Effector memory CD4-positive, alpha-beta T cell (primary cell): ENCODE data around the gene TULP1.

Experiments
- DNase-seq, 3 donors: peaks; one replicate each; pipeline ENCODE4 v3.0.0-alpha.2; 2020
- H3K27ac ChIP-seq: 2 replicates; pipeline ENCODE4 v1.7.0; 2013; ENCODE audit warnings: mild to moderate bottlenecking, low read length, moderate library complexity; ENCODE audit not compliant: insufficient read depth, poor library complexity, severe bottlenecking
- H3K27me3 ChIP-seq: replicated peaks from 2 replicates; pipeline ENCODE4 v1.7.0; 2013; ENCODE audit warnings: mild to moderate bottlenecking, low read length; ENCODE audit not compliant: insufficient read depth, control insufficient read depth, poor library complexity, severe bottlenecking
- H3K36me3 ChIP-seq: 2 replicates; pipeline ENCODE4 v1.7.0; 2013; ENCODE audit warnings: mild to moderate bottlenecking, low read length, moderate library complexity; ENCODE audit not compliant: control insufficient read depth, insufficient read depth
- H3K4me1 ChIP-seq: 2 replicates; pipeline ENCODE4 v1.7.0; 2013; ENCODE audit warnings: low read length, mild to moderate bottlenecking; ENCODE audit not compliant: control insufficient read depth, insufficient read depth, poor library complexity, severe bottlenecking
- H3K4me3 ChIP-seq: 2 replicates; pipeline ENCODE4 v1.7.0; 2013; ENCODE audit warnings: low read length, low read depth, mild to moderate bottlenecking; ENCODE audit not compliant: insufficient read depth, poor library complexity, severe bottlenecking
- H3K9me3 ChIP-seq: 2 replicates; pipeline ENCODE4 v1.7.0; 2013; ENCODE audit warnings: mild to moderate bottlenecking, low read length, moderate library complexity; ENCODE audit not compliant: control insufficient read depth

TULP1 gene

DNA sequence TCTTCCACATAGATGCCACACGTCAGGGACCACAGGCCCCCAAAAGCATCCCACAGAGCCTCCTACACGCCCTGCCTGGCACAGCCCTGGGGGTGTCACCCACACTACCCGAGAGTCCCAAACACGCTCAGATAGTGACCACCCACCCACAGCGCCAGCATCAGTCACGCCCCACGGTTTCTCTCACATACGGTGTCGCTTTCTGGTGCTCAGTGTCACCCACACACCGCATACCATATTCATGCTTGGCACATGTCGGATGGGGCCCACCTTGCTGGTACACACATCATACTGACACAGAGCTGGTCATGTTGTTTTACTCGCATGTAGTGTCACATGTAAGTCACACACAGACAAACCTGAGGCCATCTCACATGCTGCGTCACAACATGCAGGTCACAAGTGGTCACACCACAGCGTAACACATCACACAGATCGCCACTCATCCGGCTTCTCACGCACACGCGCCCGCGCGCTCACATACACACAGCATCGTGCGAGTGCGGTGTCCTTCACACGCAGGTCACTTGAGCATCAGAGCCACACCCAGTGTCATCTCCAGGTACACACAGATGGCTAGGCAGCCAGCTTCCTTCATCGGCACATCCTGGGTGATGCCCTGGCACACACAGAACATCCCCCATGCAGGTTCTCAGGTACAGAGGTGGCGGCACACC lies 19.3 kb downstream of the TULP1 start:
- H3K27me3 ChIP-seq = no peaks in the 10 kb centered on the region
- no peak overlapping the region for H3K4me3 ChIP-seq
- no peak for DNase-seq
- H3K4me1 ChIP-seq = peaks cover 10% of the 10 kb centered on the region
- no peak overlapping the region for H3K27ac ChIP-seq
- H3K36me3 ChIP-seq = no peaks in the 10 kb centered on the region
- H3K9me3 ChIP-seq = no peaks in the 10 kb centered on the region

GRCh38 chr6:35492974-35493284 lies 19.8 kb downstream of the TULP1 start:
- Histone ChIP-seq H3K9me3 (no peaks in the 10 kb centered on the region), H3K36me3 (no peaks in the 10 kb centered on the region), H3K27ac (no peak overlapping the region), H3K4me1 (peaks cover 5% of the 10 kb centered on the region), H3K27me3 (no peaks in the 10 kb centered on the region), H3K4me3 (no peak overlapping the region)
- no peak for DNase-seq

DNA sequence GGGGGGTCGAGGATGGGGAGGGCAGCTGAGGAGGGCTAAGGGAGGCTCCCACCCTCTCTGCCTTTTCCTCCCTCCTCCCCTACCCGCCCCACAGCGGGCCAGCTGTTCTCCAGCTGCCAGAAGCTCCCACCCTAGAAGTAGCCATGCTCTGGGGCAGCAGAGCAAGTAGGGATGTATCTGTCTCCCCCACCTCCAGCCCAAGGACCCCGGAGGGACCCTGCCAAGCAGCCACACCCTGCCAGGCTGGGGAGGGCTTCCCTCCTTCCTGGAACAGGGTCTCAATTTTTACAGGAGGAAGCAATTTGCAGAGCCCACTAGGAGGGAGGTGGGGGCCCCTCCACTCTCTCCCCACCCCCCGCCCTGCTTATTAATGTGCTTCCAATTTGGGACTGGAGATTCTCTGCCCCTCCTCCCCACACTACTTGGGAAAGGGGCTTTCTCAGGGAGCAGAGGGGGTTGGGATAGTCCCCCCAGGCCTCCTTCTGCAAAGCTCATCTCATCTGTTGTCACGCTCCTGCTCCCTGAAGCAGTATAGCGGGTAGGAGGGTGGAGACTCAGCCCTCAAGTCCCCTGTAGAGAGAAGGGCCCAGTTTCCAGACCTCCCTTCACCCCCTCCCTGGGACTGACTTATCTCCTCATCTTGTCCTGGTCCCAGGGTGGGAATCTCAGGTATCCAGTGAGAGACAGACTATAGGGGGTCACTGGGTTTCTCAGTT lies 20.3 kb downstream of the TULP1 start:
- no peak for DNase-seq
- Histone ChIP-seq H3K27ac (no peak overlapping the region), H3K9me3 (no peaks in the 10 kb centered on the region), H3K4me3 (no peak overlapping the region), H3K27me3 (no peaks in the 10 kb centered on the region), H3K36me3 (no peaks in the 10 kb centered on the region), H3K4me1 (no peaks in the 10 kb centered on the region)

GRCh38 chr6:35491558-35492257 lies 21.0 kb downstream of the TULP1 start:
- Histone ChIP-seq H3K4me1 (no peaks in the 10 kb centered on the region), H3K27ac (no peak overlapping the region)
- no peak for DNase-seq

GRCh38 chr6:35490821-35491557 lies 21.7 kb downstream of the TULP1 start:
- no peaks in the 10 kb centered on the region for H3K4me1 ChIP-seq
- no peaks in the 10 kb centered on the region for H3K36me3 ChIP-seq
- H3K27ac ChIP-seq = no peak overlapping the region
- DNase-seq = no peak
- no peaks in the 10 kb centered on the region for H3K9me3 ChIP-seq
- no peak overlapping the region for H3K4me3 ChIP-seq
- H3K27me3 ChIP-seq = no peaks in the 10 kb centered on the region

More at GRCh38 chr6:35491558-35492257, 21.0 kb downstream of the TULP1 start:
- Histone ChIP-seq H3K9me3 (no peaks in the 10 kb centered on the region), H3K27me3 (no peaks in the 10 kb centered on the region), H3K36me3 (no peaks in the 10 kb centered on the region), H3K4me3 (no peak overlapping the region)

- Histone ChIP-seq H3K27ac (no peak overlapping the region), H3K27me3 (no peaks in the 10 kb centered on the region), H3K36me3 (no peaks in the 10 kb centered on the region), H3K4me1 (no peaks in the 10 kb centered on the region), H3K9me3 (no peaks in the 10 kb centered on the region), H3K4me3 (no peak overlapping the region)
- no peak for DNase-seq
Observed at GRCh38 chr6:35489995-35490791, 22.5 kb downstream of the TULP1 start.

- no peak overlapping the region for H3K27ac ChIP-seq
- H3K27me3 ChIP-seq = no peaks in the 10 kb centered on the region
- no peak for DNase-seq
- H3K4me1 ChIP-seq = no peaks in the 10 kb centered on the region
- H3K36me3 ChIP-seq = no peaks in the 10 kb centered on the region
- no peaks in the 10 kb centered on the region for H3K9me3 ChIP-seq
- no peak overlapping the region for H3K4me3 ChIP-seq
Observed at GRCh38 chr6:35489066-35489465, 23.6 kb downstream of the TULP1 start.

GRCh38 chr6:35488517-35488862 lies 24.2 kb downstream of the TULP1 start:
- Histone ChIP-seq H3K36me3 (no peaks in the 10 kb centered on the region), H3K9me3 (no peaks in the 10 kb centered on the region), H3K4me3 (no peak overlapping the region), H3K27me3 (no peaks in the 10 kb centered on the region), H3K4me1 (no peaks in the 10 kb centered on the region), H3K27ac (no peak overlapping the region)
- DNase-seq = no peak

DNA sequence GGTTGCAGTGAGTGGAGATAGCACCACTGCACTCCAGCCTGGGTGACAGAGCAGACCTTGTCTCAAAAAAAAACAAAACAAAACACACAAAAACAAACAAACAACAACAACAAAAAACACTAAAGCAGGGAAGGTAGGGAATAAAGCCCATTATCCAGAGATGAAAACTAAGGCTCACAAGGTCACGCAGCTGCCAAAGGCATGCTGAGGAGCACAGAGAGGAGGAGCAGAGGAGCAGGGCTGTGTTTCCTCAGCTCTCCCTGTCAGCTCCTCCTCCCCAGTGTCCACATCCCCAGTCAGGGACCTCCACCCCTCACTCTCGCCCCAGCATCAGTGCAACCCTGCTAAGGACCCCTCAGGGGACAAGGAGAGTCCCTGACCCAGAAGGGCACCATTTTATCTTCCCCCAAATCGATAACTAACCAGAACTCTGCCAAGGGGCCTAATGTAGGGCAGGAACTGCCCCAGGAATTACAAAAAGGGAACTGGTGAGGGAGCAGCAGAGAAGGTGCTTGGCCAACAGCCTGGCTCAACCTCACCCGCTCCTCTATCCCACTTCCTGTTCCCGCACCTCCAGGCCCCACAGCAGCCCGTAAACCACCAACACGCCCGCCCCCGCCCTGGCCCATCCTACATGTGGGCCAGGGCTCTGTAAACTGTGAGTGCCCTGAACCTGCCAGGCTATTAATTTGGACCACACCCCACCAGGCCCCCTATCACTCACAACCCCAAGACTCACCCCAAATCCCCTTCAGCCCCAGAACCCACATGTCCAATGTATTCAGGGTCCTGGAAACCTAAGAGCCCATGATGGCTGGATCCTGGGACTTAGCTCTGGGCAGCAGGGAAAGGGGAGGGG lies 24.8 kb downstream of the TULP1 start:
- no peak overlapping the region for H3K27ac ChIP-seq
- H3K9me3 ChIP-seq = no peaks in the 10 kb centered on the region
- DNase-seq = no peak
- H3K4me1 ChIP-seq = no peaks in the 10 kb centered on the region
- no peaks in the 10 kb centered on the region for H3K36me3 ChIP-seq
- H3K27me3 ChIP-seq = no peaks in the 10 kb centered on the region
- H3K4me3 ChIP-seq = no peak overlapping the region
